HEK293 (cell line): ENCODE results near the gene CDC25C.

Experiments
- BCL11B ChIP-seq: fragments of 450-650 bp; formaldehyde crosslinking; IDR thresholded peaks from 2 replicates; pipeline ENCODE4 v1.5.1; 2016; ENCODE audit warnings: low read depth, missing biosample characterization, missing genetic modification characterization
- GFI1B ChIP-seq: fragments of 450-650 bp; formaldehyde crosslinking; IDR thresholded peaks from 2 replicates; pipeline ENCODE4 v1.5.1; 2016; ENCODE audit warnings: missing biosample characterization, missing genetic modification characterization
- ZBTB21 ChIP-seq: fragments of 450-650 bp; formaldehyde crosslinking; IDR thresholded peaks from 2 replicates; pipeline ENCODE4 v1.5.1; 2017; ENCODE audit warnings: missing biosample characterization, missing genetic modification characterization
- ZFP37 ChIP-seq: fragments of 450-650 bp; formaldehyde crosslinking; IDR thresholded peaks from 2 replicates; pipeline ENCODE4 v1.5.1; 2016; ENCODE audit warnings: missing biosample characterization, missing genetic modification characterization
- ZNF133 ChIP-seq: fragments of 450-650 bp; formaldehyde crosslinking; IDR thresholded peaks from 2 replicates; pipeline ENCODE4 v1.5.1; 2016; ENCODE audit warnings: missing biosample characterization, missing genetic modification characterization
- ZNF157 ChIP-seq: fragments of 450-650 bp; formaldehyde crosslinking; IDR thresholded peaks from 2 replicates; pipeline ENCODE4 v1.5.1; 2016; ENCODE audit warnings: missing biosample characterization, missing genetic modification characterization
- ZNF211 ChIP-seq: fragments of 450-650 bp; formaldehyde crosslinking; IDR thresholded peaks from 2 replicates; pipeline ENCODE4 v1.5.1; 2016; ENCODE audit warnings: low read depth, missing biosample characterization, missing genetic modification characterization
- ZNF549 ChIP-seq: fragments of 450-650 bp; IDR thresholded peaks from 2 replicates; pipeline ENCODE4 v1.5.1; 2018; ENCODE audit warnings: missing biosample characterization, missing genetic modification characterization, mild to moderate bottlenecking, inconsistent platforms, moderate library complexity
- ZNF585B ChIP-seq: fragments of 450-650 bp; formaldehyde crosslinking; IDR thresholded peaks from 2 replicates; pipeline ENCODE4 v1.5.1; 2016; ENCODE audit warnings: missing biosample characterization, missing genetic modification characterization
- TF ChIP-seq, protein P1 (sequence below): fragments of 450-650 bp; formaldehyde crosslinking; IDR thresholded peaks from 2 replicates; pipeline ENCODE4 v1.5.1; 2016; ENCODE audit warnings: missing biosample characterization, missing genetic modification characterization, borderline replicate concordance
- TF ChIP-seq, protein P2 (sequence below): fragments of 450-650 bp; formaldehyde crosslinking; IDR thresholded peaks from 2 replicates; pipeline ENCODE4 v1.5.1; 2016; ENCODE audit warnings: missing biosample characterization, missing genetic modification characterization
- TF ChIP-seq, protein P3 (sequence below): fragments of 450-650 bp; formaldehyde crosslinking; IDR thresholded peaks from 2 replicates; pipeline ENCODE4 v1.5.1; 2016; ENCODE audit warnings: missing biosample characterization, missing genetic modification characterization
- TF ChIP-seq, protein P4 (sequence below): sonication (generic); formaldehyde crosslinking; IDR thresholded peaks from 2 replicates; pipeline ENCODE4 v1.8.1; 2022; ENCODE audit warnings: mild to moderate bottlenecking, moderate library complexity, missing genetic modification reagents
- TF ChIP-seq, protein P5 (sequence below): fragments of 450-650 bp; formaldehyde crosslinking; IDR thresholded peaks from 2 replicates; pipeline ENCODE4 v1.5.0; 2017; ENCODE audit warnings: missing biosample characterization, missing genetic modification characterization, borderline replicate concordance
- TF ChIP-seq, protein P6 (sequence below): fragments of 450-650 bp; formaldehyde crosslinking; IDR thresholded peaks from 2 replicates; pipeline ENCODE4 v1.5.1; 2016; ENCODE audit warnings: missing biosample characterization, missing genetic modification characterization
- TF ChIP-seq, protein P7 (sequence below): fragments of 450-650 bp; formaldehyde crosslinking; IDR thresholded peaks from 2 replicates; pipeline ENCODE4 v1.5.1; 2016; ENCODE audit warnings: missing biosample characterization, missing genetic modification characterization

CDC25C gene

DNA sequence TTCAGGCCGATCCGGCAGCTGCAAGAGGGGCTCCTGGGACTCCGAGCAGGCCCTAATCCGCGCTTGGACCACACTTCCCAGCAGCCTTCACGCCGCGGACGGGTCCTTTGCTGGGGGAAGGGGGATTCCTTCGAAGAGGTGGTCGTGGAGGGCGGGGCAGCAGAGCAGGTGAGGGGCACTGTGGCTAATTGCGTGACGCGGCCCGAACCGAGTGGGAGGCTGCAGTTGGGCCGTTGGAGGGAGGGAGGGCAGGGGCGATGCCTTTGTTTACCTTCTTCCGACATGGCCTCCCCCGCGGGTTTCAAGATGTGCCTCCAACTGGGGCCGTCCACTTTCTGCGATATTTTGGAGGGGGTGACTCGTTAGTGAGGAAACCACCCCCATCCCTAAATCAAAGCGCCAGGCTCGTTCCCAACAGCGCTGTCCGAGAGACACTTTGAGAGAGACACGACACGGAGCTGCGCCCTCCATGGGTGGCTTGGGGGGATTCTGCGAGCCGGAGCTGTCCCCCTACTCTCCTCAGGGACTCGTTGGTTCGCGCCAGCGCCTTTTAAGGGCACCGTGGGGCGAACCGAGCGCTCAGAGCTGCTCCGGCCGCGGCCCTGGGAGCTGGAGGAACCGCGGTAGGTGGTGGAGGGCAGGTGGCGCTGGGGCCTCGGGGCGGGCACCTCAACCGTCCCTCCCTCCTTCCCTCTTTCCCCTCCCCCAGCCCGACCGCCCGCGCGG lies 6.2 kb upstream of the CDC25C start, which contains the start of gene FAM53C (continued):
- TF ChIP-seq, protein P1, sequence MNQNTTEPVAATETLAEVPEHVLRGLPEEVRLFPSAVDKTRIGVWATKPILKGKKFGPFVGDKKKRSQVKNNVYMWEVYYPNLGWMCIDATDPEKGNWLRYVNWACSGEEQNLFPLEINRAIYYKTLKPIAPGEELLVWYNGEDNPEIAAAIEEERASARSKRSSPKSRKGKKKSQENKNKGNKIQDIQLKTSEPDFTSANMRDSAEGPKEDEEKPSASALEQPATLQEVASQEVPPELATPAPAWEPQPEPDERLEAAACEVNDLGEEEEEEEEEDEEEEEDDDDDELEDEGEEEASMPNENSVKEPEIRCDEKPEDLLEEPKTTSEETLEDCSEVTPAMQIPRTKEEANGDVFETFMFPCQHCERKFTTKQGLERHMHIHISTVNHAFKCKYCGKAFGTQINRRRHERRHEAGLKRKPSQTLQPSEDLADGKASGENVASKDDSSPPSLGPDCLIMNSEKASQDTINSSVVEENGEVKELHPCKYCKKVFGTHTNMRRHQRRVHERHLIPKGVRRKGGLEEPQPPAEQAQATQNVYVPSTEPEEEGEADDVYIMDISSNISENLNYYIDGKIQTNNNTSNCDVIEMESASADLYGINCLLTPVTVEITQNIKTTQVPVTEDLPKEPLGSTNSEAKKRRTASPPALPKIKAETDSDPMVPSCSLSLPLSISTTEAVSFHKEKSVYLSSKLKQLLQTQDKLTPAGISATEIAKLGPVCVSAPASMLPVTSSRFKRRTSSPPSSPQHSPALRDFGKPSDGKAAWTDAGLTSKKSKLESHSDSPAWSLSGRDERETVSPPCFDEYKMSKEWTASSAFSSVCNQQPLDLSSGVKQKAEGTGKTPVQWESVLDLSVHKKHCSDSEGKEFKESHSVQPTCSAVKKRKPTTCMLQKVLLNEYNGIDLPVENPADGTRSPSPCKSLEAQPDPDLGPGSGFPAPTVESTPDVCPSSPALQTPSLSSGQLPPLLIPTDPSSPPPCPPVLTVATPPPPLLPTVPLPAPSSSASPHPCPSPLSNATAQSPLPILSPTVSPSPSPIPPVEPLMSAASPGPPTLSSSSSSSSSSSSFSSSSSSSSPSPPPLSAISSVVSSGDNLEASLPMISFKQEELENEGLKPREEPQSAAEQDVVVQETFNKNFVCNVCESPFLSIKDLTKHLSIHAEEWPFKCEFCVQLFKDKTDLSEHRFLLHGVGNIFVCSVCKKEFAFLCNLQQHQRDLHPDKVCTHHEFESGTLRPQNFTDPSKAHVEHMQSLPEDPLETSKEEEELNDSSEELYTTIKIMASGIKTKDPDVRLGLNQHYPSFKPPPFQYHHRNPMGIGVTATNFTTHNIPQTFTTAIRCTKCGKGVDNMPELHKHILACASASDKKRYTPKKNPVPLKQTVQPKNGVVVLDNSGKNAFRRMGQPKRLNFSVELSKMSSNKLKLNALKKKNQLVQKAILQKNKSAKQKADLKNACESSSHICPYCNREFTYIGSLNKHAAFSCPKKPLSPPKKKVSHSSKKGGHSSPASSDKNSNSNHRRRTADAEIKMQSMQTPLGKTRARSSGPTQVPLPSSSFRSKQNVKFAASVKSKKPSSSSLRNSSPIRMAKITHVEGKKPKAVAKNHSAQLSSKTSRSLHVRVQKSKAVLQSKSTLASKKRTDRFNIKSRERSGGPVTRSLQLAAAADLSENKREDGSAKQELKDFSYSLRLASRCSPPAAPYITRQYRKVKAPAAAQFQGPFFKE (tag by site-specific recombination), result no peak
- TF ChIP-seq, protein P2, sequence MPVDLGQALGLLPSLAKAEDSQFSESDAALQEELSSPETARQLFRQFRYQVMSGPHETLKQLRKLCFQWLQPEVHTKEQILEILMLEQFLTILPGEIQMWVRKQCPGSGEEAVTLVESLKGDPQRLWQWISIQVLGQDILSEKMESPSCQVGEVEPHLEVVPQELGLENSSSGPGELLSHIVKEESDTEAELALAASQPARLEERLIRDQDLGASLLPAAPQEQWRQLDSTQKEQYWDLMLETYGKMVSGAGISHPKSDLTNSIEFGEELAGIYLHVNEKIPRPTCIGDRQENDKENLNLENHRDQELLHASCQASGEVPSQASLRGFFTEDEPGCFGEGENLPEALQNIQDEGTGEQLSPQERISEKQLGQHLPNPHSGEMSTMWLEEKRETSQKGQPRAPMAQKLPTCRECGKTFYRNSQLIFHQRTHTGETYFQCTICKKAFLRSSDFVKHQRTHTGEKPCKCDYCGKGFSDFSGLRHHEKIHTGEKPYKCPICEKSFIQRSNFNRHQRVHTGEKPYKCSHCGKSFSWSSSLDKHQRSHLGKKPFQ (tag by site-specific recombination), result peak; percentile 34; the same call in 1 of the 2 replicates
- TF ChIP-seq ZNF585B (no peak), ZBTB21 (tag by site-specific recombination) (peak; percentile 8; the same call in 1 of the 2 replicates), ZNF549 (no peak), ZFP37 (tag by site-specific recombination) (peak; percentile 72), ZNF157 (no peak), GFI1B (tag by site-specific recombination) (no peak), ZNF211 (tag by site-specific recombination) (no peak), BCL11B (tag by site-specific recombination) (0 out of 2 replicates have a peak, but pooled peaks have one; percentile 36), ZNF133 (tag by site-specific recombination) (no peak)
- TF ChIP-seq, protein P3, sequence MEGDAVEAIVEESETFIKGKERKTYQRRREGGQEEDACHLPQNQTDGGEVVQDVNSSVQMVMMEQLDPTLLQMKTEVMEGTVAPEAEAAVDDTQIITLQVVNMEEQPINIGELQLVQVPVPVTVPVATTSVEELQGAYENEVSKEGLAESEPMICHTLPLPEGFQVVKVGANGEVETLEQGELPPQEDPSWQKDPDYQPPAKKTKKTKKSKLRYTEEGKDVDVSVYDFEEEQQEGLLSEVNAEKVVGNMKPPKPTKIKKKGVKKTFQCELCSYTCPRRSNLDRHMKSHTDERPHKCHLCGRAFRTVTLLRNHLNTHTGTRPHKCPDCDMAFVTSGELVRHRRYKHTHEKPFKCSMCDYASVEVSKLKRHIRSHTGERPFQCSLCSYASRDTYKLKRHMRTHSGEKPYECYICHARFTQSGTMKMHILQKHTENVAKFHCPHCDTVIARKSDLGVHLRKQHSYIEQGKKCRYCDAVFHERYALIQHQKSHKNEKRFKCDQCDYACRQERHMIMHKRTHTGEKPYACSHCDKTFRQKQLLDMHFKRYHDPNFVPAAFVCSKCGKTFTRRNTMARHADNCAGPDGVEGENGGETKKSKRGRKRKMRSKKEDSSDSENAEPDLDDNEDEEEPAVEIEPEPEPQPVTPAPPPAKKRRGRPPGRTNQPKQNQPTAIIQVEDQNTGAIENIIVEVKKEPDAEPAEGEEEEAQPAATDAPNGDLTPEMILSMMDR (tag by site-specific recombination), result peak; percentile 58; the same call in 1 of the 2 replicates
- TF ChIP-seq, protein P4, sequence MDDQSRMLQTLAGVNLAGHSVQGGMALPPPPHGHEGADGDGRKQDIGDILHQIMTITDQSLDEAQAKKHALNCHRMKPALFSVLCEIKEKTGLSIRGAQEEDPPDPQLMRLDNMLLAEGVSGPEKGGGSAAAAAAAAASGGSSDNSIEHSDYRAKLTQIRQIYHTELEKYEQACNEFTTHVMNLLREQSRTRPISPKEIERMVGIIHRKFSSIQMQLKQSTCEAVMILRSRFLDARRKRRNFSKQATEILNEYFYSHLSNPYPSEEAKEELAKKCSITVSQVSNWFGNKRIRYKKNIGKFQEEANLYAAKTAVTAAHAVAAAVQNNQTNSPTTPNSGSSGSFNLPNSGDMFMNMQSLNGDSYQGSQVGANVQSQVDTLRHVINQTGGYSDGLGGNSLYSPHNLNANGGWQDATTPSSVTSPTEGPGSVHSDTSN (CRISPR knock-in tag), result no peak
- TF ChIP-seq, protein P5, sequence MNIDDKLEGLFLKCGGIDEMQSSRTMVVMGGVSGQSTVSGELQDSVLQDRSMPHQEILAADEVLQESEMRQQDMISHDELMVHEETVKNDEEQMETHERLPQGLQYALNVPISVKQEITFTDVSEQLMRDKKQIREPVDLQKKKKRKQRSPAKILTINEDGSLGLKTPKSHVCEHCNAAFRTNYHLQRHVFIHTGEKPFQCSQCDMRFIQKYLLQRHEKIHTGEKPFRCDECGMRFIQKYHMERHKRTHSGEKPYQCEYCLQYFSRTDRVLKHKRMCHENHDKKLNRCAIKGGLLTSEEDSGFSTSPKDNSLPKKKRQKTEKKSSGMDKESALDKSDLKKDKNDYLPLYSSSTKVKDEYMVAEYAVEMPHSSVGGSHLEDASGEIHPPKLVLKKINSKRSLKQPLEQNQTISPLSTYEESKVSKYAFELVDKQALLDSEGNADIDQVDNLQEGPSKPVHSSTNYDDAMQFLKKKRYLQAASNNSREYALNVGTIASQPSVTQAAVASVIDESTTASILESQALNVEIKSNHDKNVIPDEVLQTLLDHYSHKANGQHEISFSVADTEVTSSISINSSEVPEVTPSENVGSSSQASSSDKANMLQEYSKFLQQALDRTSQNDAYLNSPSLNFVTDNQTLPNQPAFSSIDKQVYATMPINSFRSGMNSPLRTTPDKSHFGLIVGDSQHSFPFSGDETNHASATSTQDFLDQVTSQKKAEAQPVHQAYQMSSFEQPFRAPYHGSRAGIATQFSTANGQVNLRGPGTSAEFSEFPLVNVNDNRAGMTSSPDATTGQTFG, result 0 out of 2 replicates have a peak, but pooled peaks have one; percentile 43
- TF ChIP-seq, protein P6, sequence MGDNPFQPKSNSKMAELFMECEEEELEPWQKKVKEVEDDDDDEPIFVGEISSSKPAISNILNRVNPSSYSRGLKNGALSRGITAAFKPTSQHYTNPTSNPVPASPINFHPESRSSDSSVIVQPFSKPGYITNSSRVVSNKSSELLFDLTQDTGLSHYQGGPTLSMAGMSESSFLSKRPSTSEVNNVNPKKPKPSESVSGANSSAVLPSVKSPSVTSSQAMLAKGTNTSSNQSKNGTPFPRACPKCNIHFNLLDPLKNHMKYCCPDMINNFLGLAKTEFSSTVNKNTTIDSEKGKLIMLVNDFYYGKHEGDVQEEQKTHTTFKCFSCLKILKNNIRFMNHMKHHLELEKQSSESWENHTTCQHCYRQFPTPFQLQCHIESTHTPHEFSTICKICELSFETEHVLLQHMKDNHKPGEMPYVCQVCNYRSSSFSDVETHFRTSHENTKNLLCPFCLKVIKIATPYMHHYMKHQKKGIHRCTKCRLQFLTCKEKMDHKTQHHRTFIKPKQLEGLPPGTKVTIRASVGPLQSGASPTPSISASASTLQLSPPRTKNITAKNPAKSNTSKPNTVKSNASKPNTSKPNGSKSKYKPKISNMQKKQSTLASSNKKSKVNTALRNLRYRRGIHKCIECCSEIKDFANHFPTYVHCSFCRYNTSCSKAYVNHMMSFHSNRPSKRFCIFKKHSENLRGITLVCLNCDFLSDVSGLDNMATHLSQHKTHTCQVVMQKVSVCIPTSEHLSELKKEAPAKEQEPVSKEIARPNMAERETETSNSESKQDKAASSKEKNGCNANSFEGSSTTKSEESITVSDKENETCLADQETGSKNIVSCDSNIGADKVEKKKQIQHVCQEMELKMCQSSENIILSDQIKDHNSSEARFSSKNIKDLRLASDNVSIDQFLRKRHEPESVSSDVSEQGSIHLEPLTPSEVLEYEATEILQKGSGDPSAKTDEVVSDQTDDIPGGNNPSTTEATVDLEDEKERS (tag by site-specific recombination), result 0 out of 2 replicates have a peak, but pooled peaks have one; percentile 2
- TF ChIP-seq, protein P7, sequence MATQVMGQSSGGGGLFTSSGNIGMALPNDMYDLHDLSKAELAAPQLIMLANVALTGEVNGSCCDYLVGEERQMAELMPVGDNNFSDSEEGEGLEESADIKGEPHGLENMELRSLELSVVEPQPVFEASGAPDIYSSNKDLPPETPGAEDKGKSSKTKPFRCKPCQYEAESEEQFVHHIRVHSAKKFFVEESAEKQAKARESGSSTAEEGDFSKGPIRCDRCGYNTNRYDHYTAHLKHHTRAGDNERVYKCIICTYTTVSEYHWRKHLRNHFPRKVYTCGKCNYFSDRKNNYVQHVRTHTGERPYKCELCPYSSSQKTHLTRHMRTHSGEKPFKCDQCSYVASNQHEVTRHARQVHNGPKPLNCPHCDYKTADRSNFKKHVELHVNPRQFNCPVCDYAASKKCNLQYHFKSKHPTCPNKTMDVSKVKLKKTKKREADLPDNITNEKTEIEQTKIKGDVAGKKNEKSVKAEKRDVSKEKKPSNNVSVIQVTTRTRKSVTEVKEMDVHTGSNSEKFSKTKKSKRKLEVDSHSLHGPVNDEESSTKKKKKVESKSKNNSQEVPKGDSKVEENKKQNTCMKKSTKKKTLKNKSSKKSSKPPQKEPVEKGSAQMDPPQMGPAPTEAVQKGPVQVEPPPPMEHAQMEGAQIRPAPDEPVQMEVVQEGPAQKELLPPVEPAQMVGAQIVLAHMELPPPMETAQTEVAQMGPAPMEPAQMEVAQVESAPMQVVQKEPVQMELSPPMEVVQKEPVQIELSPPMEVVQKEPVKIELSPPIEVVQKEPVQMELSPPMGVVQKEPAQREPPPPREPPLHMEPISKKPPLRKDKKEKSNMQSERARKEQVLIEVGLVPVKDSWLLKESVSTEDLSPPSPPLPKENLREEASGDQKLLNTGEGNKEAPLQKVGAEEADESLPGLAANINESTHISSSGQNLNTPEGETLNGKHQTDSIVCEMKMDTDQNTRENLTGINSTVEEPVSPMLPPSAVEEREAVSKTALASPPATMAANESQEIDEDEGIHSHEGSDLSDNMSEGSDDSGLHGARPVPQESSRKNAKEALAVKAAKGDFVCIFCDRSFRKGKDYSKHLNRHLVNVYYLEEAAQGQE (tag by site-specific recombination), result peak; percentile 94
